22Rv1 (cell line): ENCODE measurements around the gene DNM1.

Source experiments
- CTCF ChIP-seq: fragments of 450-650 bp; IDR thresholded peaks from 2 replicates; pipeline ENCODE4 v1.5.1; 2017; ENCODE audit warnings: mild to moderate bottlenecking
- ZFX ChIP-seq: fragments of 450-650 bp; IDR thresholded peaks from 2 replicates; pipeline ENCODE4 v1.6.1; 2017; ENCODE audit warnings: antibody characterized with exemption, borderline replicate concordance

DNA sequence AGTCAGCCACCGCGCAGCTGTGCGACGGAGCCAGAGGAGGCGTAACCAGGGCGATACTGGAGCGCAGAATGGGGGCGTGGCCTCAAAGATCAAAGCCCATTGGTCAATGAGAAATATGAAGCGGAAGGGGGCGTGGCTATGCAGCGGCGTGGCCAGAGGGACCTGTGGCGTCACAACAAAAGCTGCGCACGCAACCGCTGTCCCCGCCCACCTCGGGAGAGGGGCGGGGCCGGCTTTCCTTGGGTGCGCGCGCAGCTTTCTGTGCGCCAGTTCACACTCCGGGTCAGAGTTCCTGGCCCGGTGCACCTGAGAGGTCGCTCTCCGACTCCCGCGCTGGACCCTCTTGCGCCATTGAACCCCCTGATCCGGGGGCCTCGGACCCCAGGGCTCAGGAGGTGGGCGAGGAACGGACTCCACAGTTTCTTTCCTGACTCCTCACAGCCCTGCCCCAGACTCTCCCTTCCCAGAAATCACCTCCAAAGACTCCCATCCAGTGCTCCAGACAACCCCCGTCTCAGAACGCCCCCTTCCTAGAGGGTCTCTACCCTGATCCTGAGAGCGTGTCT lies 72.9 kb downstream of the DNM1 start, which contains the start of gene SWI5:
- TF ChIP-seq CTCF (no peak), ZFX (no peak)
